ENCODE data around the gene SMYD1.

Gene SMYD1

GRCh38 chr2:88148929-88149438 lies 81.4 kb downstream of the SMYD1 start:
- DNase-seq: no peak

GRCh38 chr2:88159481-88159880 lies 91.9 kb downstream of the SMYD1 start:
- no peak for DNase-seq

DNA sequence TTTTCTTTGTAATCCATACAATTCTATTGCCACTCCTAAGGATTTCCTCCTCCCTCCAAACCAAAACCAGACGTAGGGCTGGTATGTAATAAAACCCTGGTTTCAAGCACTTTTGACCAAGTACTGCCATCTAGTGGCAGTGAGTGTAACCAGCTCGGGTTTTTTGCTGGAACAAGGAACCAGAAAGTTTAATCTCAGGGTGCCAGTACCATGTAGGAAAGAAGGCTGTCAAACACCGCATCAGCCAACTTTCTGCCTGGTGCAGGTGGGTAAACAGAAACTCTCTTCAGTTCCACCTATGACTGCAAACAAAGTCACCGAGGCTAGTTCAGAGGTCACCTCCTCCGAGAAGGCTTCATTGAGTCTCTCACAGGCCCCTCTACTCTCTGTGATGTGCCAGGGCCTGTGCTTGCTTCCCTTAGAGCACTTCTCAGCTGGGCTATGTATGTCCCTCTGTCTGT lies 92.4 kb downstream of the SMYD1 start:
- DNase-seq: peak; percentile 57

GRCh38 chr2:88160517-88160916 lies 92.9 kb downstream of the SMYD1 start:
- no peak for DNase-seq

- DNase-seq: no peak
Measured at GRCh38 chr2:88161446-88162244, 94.0 kb downstream of the SMYD1 start.

Measured in NCI-H774 (cell line).